ENCODE results near the gene CCDC70.

The CCDC70 gene

GRCh38 chr13:51831519-51831918 is 30.2 kb upstream of the CCDC70 start:
- no peak for DNase-seq

GRCh38 chr13:51832471-51833152 is 29.2 kb upstream of the CCDC70 start:
- DNase-seq = peak; percentile 29

- no peak for DNase-seq
Observed at GRCh38 chr13:51833980-51834379, 27.8 kb upstream of the CCDC70 start.

GRCh38 chr13:51834581-51835171 is 27.1 kb upstream of the CCDC70 start:
- peak; percentile 94 for DNase-seq

- no peak for DNase-seq
Observed at GRCh38 chr13:51837016-51837415, 24.8 kb upstream of the CCDC70 start.

- no peak for DNase-seq
Observed at GRCh38 chr13:51838240-51838846, 23.4 kb upstream of the CCDC70 start.

GRCh38 chr13:51839711-51840540 is 21.8 kb upstream of the CCDC70 start:
- no peak for DNase-seq

- DNase-seq = no peak
Observed at GRCh38 chr13:51840917-51841316, 20.9 kb upstream of the CCDC70 start.

GRCh38 chr13:51841732-51842131 is 20.0 kb upstream of the CCDC70 start:
- no peak for DNase-seq

GRCh38 chr13:51843529-51843928 is 18.2 kb upstream of the CCDC70 start:
- DNase-seq = no peak

- peak; percentile 52 for DNase-seq
Observed at GRCh38 chr13:51844862-51845573, 16.8 kb upstream of the CCDC70 start, which contains the start of gene TMEM272. Gene TMEM272 (minus strand): TSS chr13:51845177. CDS start chr13:51838530, 6,647 bp downstream.

GRCh38 chr13:51845574-51846318 is 16.0 kb upstream of the CCDC70 start:
- DNase-seq = no peak

GRCh38 chr13:51846756-51847155 is 15.0 kb upstream of the CCDC70 start:
- DNase-seq = no peak

GRCh38 chr13:51848674-51849073 is 13.1 kb upstream of the CCDC70 start:
- DNase-seq = no peak

- peak; percentile 6 for DNase-seq
Observed at GRCh38 chr13:51849145-51850101, 12.3 kb upstream of the CCDC70 start.

- DNase-seq = no peak
Observed at GRCh38 chr13:51856027-51856736, 5.6 kb upstream of the CCDC70 start.

- no peak for DNase-seq
Observed at GRCh38 chr13:51856998-51857397, 4.8 kb upstream of the CCDC70 start.

GRCh38 chr13:51858433-51859247 is 3.1 kb upstream of the CCDC70 start:
- no peak for DNase-seq

- no peak for DNase-seq
Observed at GRCh38 chr13:51862957-51863356, 1.2 kb downstream of the CCDC70 start.

All from NCI-H1694 treated with DMSO at 0.1 percent for 48 hours (cell line).